Measurements from ENCODE around the gene ZNF106.

DNA sequence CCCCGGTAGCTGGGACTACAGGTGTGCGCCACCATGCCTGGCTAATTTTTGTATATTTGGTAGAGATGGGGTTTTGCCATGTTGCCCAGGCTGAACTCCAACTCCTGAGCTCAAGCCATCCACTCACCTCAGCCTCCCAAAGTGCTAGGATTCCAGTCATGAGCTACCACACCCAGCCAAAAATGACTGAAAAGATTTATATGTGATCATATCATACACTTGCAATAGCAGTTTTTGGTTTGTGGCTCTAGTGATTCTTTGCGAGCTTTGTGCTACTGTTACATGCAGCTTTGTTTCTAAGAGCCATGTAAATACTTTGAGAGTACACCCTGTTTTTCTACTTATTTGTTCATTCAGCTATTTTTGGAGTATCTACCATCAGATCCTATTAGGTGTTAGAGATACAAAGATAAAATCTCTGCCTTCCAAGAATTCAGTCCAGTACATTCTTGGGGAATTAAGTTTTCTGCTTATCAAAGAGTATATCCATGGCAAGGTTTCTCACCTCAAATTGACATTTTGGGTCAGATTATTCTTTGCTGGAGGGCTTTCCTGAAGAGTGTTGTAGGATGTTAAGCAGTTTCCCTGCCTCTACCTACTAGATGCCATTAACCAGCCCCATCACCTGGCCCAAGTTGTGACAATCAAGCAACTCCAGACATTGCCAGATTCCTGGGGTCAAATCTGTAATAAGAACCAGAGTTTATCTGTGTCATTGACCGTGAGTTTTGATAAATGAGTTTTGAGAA is 19.5 kb upstream of the ZNF106 start:
- TF ChIP-seq, protein P1, sequence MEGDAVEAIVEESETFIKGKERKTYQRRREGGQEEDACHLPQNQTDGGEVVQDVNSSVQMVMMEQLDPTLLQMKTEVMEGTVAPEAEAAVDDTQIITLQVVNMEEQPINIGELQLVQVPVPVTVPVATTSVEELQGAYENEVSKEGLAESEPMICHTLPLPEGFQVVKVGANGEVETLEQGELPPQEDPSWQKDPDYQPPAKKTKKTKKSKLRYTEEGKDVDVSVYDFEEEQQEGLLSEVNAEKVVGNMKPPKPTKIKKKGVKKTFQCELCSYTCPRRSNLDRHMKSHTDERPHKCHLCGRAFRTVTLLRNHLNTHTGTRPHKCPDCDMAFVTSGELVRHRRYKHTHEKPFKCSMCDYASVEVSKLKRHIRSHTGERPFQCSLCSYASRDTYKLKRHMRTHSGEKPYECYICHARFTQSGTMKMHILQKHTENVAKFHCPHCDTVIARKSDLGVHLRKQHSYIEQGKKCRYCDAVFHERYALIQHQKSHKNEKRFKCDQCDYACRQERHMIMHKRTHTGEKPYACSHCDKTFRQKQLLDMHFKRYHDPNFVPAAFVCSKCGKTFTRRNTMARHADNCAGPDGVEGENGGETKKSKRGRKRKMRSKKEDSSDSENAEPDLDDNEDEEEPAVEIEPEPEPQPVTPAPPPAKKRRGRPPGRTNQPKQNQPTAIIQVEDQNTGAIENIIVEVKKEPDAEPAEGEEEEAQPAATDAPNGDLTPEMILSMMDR (IDR thresholded peaks at IDR 0.05; ENCODE audit: low read depth, low read length, missing input control) = no peak
- TF ChIP-seq JUND (IDR thresholded peaks at IDR 0.05) (no peak), GABPA (IDR thresholded peaks at IDR 0.05 in 1 of 2, conservative IDR thresholded peaks at IDR 0.05 in 1 of 2) (no peak), EGR1 (IDR thresholded peaks at IDR 0.05; ENCODE audit: low read depth in 2 of 2) (no peak), SP1 (IDR thresholded peaks at IDR 0.05) (no peak), TAF1 (conservative IDR thresholded peaks at IDR 0.05) (no peak), ZBTB33 (IDR thresholded peaks at IDR 0.05) (no peak), REST (IDR thresholded peaks at IDR 0.05) (no peak), RAD21 (IDR thresholded peaks at IDR 0.05) (no peak), MAX (IDR thresholded peaks at IDR 0.05) (no peak), YY1 (IDR thresholded peaks at IDR 0.05) (no peak)

All from liver (tissue), 3 donors.